Natural killer cell (primary cell): ENCODE results near the gene HAUS3. TPM values are rescaled to one million over a fixed set of nuclear protein-coding genes. Genes with fewer than 3 reads are reported as not detected.

ENCODE experiments used
- ATAC-seq, 3 donors: fragments of 150-1000 bp in 2 of 3; fragments of 200-7000 bp in 1 of 3; cut with Tn5 transposase; 1 replicate in 1 of 3; 2 replicates in 2 of 3; pipeline ENCODE4 v1.10.0; 2021; ENCODE audit warnings: mild to moderate bottlenecking in 2 of 3, moderate library complexity in 2 of 3
- DNase-seq, 2 donors: peaks; one replicate each; pipeline versions ENCODE4 v3.0.0 to v3.0.0-alpha.2; 2013 to 2021; ENCODE audit warnings: mixed read lengths in 1 of 2
- H3K27ac ChIP-seq: one replicate; pipeline ENCODE4 v1.5.1; 2013; ENCODE audit warnings: mild to moderate bottlenecking, low read length
- H3K27me3 ChIP-seq: one replicate; pipeline ENCODE4 v1.6.1; 2013; ENCODE audit warnings: low read length; ENCODE audit not compliant: control insufficient read depth, insufficient read depth
- H3K36me3 ChIP-seq: one replicate; pipeline ENCODE4 v1.6.1; 2013; ENCODE audit warnings: low read length; ENCODE audit not compliant: control insufficient read depth, insufficient read depth
- H3K4me1 ChIP-seq: one replicate; pipeline ENCODE4 v1.6.1; 2013; ENCODE audit warnings: low read length; ENCODE audit not compliant: control insufficient read depth, insufficient read depth
- H3K4me3 ChIP-seq: one replicate; pipeline ENCODE4 v1.5.1; 2013; ENCODE audit warnings: low read length
- H3K9me3 ChIP-seq: one replicate; pipeline ENCODE4 v1.6.1; 2013; ENCODE audit warnings: low read length; ENCODE audit not compliant: control insufficient read depth, insufficient read depth
- H3K27ac Mint-ChIP-seq, 2 donors: one replicate each; pipeline ENCODE4 v1.8.0; 2022; ENCODE audit warnings: mild to moderate bottlenecking in 2 of 2, mixed read lengths in 2 of 2, moderate library complexity in 1 of 2
- H3K27me3 Mint-ChIP-seq, 2 donors: one replicate each; pipeline ENCODE4 v1.8.0; 2022; ENCODE audit warnings: low read depth in 2 of 2, mixed read lengths in 2 of 2
- H3K36me3 Mint-ChIP-seq: one replicate; pipeline ENCODE4 v1.8.0; 2022; ENCODE audit warnings: mixed read lengths
- H3K4me1 Mint-ChIP-seq, 2 donors: one replicate each; pipeline ENCODE4 v1.8.0; 2022; ENCODE audit warnings: mixed read lengths in 2 of 2
- H3K4me3 Mint-ChIP-seq: one replicate; pipeline ENCODE4 v1.8.0; 2022; ENCODE audit warnings: mild to moderate bottlenecking, moderate library complexity, mixed read lengths
- H3K9me3 Mint-ChIP-seq, 2 donors: one replicate each; pipeline ENCODE4 v1.8.0; 2022; ENCODE audit warnings: mixed read lengths in 2 of 2
- CTCF ChIP-seq: fragments of 200-600 bp; IDR thresholded peaks from one replicate; pipeline ENCODE4 v1.8.0; 2022; ENCODE audit warnings: antibody characterized with exemption
- WGBS: methylation state at CpG from one replicate; pipeline ENCODE4 v1.1.7; 2013; ENCODE audit warnings: missing lambda C conversion rate; ENCODE audit not compliant: insufficient coverage; 5-methylcytosine and 5-hydroxymethylcytosine counted together
- intact Hi-C: fragments of 100-400 bp; cut with micrococcal nuclease; formaldehyde crosslinking; loops from one replicate; pipeline ENCODE4 v1.14.2; 2022
- total RNA-seq, 4 donors: library from RNA; stranded (reverse); fragments of 120-200 nt in 1 of 4; gene quantifications; one replicate each; pipeline versions ENCODE4 v1.2.3 to v1.2.4, GENCODE V29; 2013 to 2022

The HAUS3 gene
- total RNA-seq, 3 donors from 2014 or later (not counting 1 experiment from before 2014, with no cell fraction given), result 38.0 to 50.3 (median 49.4) TPM

- Mint-ChIP-seq H3K27me3 (no peaks in the 10 kb centered on the region), H3K4me1 (no peaks in the 10 kb centered on the region), H3K36me3 (peaks cover 12% of the 10 kb centered on the region), H3K9me3 (peaks cover 2 to 7% of the 10 kb centered on the region in 2 donors), H3K27ac (no peak overlapping the region), H3K4me3 (no peak overlapping the region)
- H3K36me3 ChIP-seq, result no peaks in the 10 kb centered on the region
- peaks cover 19% of the 10 kb centered on the region for H3K9me3 ChIP-seq
- TF ChIP-seq CTCF, result no peak
- H3K4me1 ChIP-seq, result no peaks in the 10 kb centered on the region
- no peak overlapping the region for H3K27ac ChIP-seq
- no peak for DNase-seq
- no peak overlapping the region for H3K4me3 ChIP-seq
- intact Hi-C loops, result no loop called here
- H3K27me3 ChIP-seq, result no peaks in the 10 kb centered on the region
- no peak for ATAC-seq
Measured at GRCh38 chr4:2186865-2187172, 55.1 kb downstream of the HAUS3 start.

- no peak for TF ChIP-seq CTCF
- Mint-ChIP-seq H3K4me1 (no peaks in the 10 kb centered on the region), H3K9me3 (peaks cover 2 to 7% of the 10 kb centered on the region in 2 donors), H3K27me3 (no peaks in the 10 kb centered on the region), H3K4me3 (no peak overlapping the region), H3K36me3 (peaks cover 12% of the 10 kb centered on the region), H3K27ac (no peak overlapping the region)
- Histone ChIP-seq H3K36me3 (no peaks in the 10 kb centered on the region), H3K27me3 (no peaks in the 10 kb centered on the region), H3K27ac (no peak overlapping the region), H3K9me3 (peaks cover 19% of the 10 kb centered on the region), H3K4me1 (no peaks in the 10 kb centered on the region), H3K4me3 (no peak overlapping the region)
- WGBS, result 83% methylated on average over 9 of the region's 9 CpGs
- DNase-seq (no peak), ATAC-seq (no peak)
- intact Hi-C loops, result no loop called here
Measured at GRCh38 chr4:2186133-2186864, 55.6 kb downstream of the HAUS3 start.

GRCh38 chr4:2183394-2183793 lies 58.5 kb downstream of the HAUS3 start:
- DNase-seq (no peak), ATAC-seq (no peak)
- intact Hi-C loops, result no loop called here
- Mint-ChIP-seq H3K9me3 (peaks cover 2 to 7% of the 10 kb centered on the region in 2 donors), H3K4me1 (no peaks in the 10 kb centered on the region), H3K27ac (no peak overlapping the region), H3K27me3 (no peaks in the 10 kb centered on the region), H3K4me3 (no peak overlapping the region), H3K36me3 (peaks cover 12% of the 10 kb centered on the region)
- no peak for TF ChIP-seq CTCF
- Histone ChIP-seq H3K27ac (no peak overlapping the region), H3K27me3 (no peaks in the 10 kb centered on the region), H3K4me3 (no peak overlapping the region), H3K9me3 (peaks cover 19% of the 10 kb centered on the region), H3K4me1 (no peaks in the 10 kb centered on the region), H3K36me3 (no peaks in the 10 kb centered on the region)

- ATAC-seq (no peak), DNase-seq (no peak)
- WGBS, result 87% methylated on average over 3 of the region's 3 CpGs
- Histone ChIP-seq H3K4me3 (no peak overlapping the region), H3K4me1 (no peaks in the 10 kb centered on the region), H3K36me3 (no peaks in the 10 kb centered on the region), H3K27ac (no peak overlapping the region), H3K9me3 (peaks cover 17% of the 10 kb centered on the region), H3K27me3 (no peaks in the 10 kb centered on the region)
- peaks cover 12% of the 10 kb centered on the region for H3K36me3 Mint-ChIP-seq
- no peaks in the 10 kb centered on the region for H3K27me3 Mint-ChIP-seq
- TF ChIP-seq CTCF, result no peak
- no peak overlapping the region for H3K4me3 Mint-ChIP-seq
- intact Hi-C loops, result no loop called here
- peaks cover 2 to 7% of the 10 kb centered on the region in 2 donors for H3K9me3 Mint-ChIP-seq
- H3K4me1 Mint-ChIP-seq, result no peaks in the 10 kb centered on the region
- H3K27ac Mint-ChIP-seq, result no peak overlapping the region
Measured at GRCh38 chr4:2182994-2183393, 58.9 kb downstream of the HAUS3 start.
